GM19463 (cell line): ENCODE results near the gene CEP112.
"Not testable (repeated sequence)": the region's sequence is repeated elsewhere in the genome, so short reads cannot be mapped to it uniquely, and the experiment has no call there.

Experiments
- ATAC-seq: cut with Tn5 transposase; IDR thresholded peaks from one replicate; pipeline ENCODE4 v1.9.1; 2021; ENCODE audit warnings: mild to moderate bottlenecking, moderate library complexity; ENCODE audit not compliant: unreplicated experiment

Gene CEP112

GRCh38 chr17:65698381-65699061 lies 493.4 kb downstream of the CEP112 start:
- ATAC-seq, result no peak

GRCh38 chr17:65697661-65698060 lies 494.3 kb downstream of the CEP112 start:
- no peak for ATAC-seq

- ATAC-seq, result no peak
Observed at GRCh38 chr17:65696739-65697394, 495.1 kb downstream of the CEP112 start.

- no peak for ATAC-seq
Observed at GRCh38 chr17:65694601-65695000, 497.3 kb downstream of the CEP112 start.

DNA sequence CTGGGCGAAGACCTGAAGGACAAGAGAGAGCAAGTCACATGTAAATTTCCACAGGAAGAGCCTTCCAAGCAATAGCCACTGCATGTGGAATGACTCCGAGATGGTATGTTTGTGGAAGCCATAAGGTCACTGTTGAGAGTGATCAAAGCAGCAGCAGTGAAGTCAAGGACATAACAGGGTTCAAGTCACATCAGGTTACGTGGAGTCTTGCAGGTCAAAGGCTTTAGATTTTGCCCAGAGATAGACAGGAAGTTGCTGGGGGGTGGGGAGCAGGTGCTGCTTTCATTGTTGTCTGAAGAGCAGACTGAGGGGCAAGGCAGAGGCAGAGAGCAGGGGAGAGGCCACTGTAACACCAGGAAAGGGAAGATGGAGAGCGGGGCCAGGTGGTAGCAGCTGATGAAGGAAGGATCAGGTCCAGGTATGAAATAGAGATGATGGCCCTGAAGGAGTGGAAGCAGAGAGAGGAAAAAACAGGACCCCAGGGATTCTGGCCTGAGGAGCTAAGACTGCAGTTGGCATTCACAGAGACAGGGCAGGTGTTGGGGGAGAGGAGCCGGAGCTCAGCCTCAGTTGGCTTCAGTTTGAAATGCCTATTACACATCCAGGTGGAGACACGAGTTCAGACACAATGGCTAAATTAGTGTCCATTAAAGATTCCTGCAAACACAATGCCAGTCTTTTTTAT lies 501.2 kb downstream of the CEP112 start:
- no peak for ATAC-seq

DNA sequence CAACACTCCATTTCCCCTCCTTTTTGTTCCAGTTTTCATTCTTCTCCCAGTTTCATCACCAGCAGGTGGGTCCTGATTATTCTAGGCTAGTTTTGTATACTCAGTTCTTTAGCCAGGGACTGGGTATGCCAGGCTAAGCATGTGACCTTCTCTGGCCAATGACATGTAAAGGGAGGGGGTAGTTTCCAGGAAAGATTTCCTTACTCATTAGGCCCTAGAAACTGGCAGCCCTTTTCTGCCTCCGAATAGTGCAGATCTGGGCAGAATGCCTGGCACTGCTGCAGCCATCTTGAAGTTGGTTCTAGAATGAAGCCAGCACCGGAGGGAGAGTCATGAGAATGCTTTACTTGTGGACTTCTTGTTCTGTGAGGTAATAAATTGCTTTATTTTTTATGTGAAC lies 503.6 kb downstream of the CEP112 start:
- no peak for ATAC-seq

DNA sequence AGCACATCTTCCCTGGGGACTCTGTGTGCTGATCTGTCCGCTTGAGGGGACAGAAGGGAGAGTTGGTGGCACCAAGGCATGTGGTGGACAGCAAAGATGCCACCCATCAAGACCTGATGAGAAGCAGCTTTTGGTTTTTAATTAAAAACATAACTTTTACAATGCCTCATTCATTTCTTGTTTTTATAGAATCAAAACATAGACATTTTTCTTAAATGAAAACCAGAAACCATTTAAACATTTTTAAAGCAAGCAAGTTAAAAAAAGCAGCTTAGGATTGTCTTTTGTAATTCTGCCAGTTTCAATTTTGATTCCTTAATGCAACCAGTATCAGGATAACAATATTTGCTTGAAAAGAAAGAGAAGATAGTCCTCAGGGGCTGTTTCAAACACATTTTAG lies 506.8 kb downstream of the CEP112 start:
- no peak for ATAC-seq

GRCh38 chr17:65684631-65685030 lies 507.3 kb downstream of the CEP112 start:
- ATAC-seq, result no peak

- ATAC-seq, result no peak
Observed at GRCh38 chr17:65683428-65683827, 508.5 kb downstream of the CEP112 start.

- ATAC-seq, result not testable (repeated sequence)
Observed at GRCh38 chr17:65681763-65682162, 510.2 kb downstream of the CEP112 start.

GRCh38 chr17:65679165-65679845 lies 512.6 kb downstream of the CEP112 start:
- ATAC-seq, result no peak

DNA sequence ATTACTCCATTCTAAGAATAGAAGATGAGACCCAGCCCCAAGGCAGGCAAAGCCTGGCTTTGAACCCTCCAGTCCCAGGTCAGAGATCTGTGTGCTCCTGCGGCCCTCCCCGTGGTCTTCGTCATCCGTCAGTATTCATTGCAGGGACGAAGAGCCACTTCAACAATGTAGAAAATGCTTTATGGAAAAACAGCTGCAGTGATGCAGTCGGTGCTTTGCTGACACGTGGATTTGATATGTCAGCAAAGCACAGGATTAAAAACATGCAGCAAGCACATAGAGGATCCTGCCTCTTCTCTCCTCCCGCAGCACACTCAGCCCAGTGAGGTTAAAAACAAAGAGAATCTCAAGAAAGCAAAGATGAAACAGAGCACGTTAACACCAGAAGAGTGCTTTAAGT lies 513.4 kb downstream of the CEP112 start:
- ATAC-seq, result no peak

GRCh38 chr17:65677932-65678331 lies 514.0 kb downstream of the CEP112 start:
- ATAC-seq, result no peak

DNA sequence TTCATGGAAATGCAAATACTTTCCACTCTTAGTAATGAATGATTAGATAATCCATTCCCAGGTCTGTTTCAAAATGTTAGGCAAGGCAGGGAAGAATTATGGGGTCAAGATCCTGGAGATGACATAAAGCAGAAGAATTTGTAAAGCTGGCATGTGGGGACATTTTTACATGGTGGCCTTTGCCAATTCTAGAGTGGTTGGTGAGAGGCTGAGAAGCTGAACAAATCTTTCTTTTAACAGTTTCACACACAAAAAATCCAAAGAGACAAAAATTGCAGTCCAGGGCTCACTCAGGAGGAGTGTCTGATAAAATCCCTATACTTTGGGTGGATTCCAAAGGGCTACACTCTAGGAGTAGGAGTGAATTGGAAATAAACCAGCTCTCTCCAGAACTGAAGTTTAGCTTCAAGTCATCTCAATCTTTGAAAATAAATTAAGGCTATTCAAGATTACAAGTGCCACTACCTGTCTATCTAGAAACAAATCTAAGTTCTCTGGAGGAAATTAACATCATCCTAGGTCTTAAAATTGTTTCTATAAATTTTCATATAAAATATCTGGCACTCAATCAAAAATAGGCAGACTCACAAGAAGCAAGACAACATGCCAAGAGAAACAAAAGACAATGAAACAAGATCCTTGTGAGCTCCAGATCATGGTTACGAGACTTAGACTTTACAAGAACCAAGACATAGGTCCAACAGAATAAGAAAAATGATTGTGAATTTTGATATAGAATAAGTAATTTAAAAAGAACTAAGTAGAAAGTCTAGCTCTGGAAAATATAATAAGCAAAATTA lies 517.5 kb downstream of the CEP112 start:
- ATAC-seq, result no peak

- no peak for ATAC-seq
Observed at GRCh38 chr17:65670667-65671371, 521.1 kb downstream of the CEP112 start.

- no peak for ATAC-seq
Observed at GRCh38 chr17:65668211-65668610, 523.7 kb downstream of the CEP112 start.

- no peak for ATAC-seq
Observed at GRCh38 chr17:65667656-65668055, 524.3 kb downstream of the CEP112 start.

DNA sequence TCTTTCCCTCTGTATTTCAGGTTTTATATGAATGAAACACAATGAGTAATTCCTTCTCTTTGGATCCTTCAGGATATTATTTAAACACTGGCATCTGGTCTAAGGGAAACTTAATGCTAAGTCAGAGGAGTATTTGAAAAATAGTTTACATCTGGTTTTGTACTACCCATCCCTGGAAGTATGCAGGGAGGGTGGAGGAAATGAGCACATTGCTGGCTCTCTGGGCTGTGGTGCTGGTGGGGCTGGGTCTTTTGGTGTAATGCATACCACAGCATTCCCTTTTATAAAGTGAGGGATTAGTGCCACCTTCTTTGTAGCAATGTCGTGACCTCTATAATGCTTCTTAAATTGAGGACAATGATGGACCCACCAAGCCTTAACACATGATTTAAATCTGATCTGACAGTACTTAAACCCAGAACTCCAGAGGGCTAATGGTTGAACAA lies 525.0 kb downstream of the CEP112 start:
- no peak for ATAC-seq

- no peak for ATAC-seq
Observed at GRCh38 chr17:65665966-65666365, 526.0 kb downstream of the CEP112 start.

DNA sequence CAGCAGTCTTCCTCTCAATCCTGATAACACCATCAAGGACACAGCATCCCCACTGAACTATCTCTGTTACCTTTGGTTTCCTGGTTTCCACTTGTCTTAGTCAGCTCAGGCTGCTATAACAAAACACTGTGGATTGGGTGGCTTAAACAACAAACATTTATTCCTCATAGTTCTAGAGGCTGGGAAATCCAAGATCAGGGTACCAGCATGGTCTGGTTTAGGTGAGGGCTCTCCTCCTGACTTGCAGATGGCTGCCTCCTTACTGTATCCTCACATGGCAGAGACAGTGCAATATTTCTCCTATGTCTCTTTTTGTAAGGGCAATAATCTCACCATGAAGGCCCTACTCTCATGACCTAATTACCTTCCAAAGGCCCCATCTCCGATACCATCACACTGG lies 527.2 kb downstream of the CEP112 start:
- ATAC-seq, result no peak
